ENCODE results near the gene AGAP4.
"Not testable (repeated sequence)": the region's sequence is repeated elsewhere in the genome, so short reads cannot be mapped to it uniquely, and the experiment has no call there.

Gene AGAP4

GRCh38 chr10:45847400-45847799 lies at the start of gene AGAP4:
AGAP4 (minus strand) TSS chr10:45847500; CDS start chr10:45847347, 153 bp downstream.
- not testable (repeated sequence) for FAIRE-seq

- not testable (repeated sequence) for FAIRE-seq
These were observed 43.4 kb upstream of the AGAP4 start for GRCh38 chr10:45890721-45891120.

- FAIRE-seq = not testable (repeated sequence)
These were observed 42.4 kb upstream of the AGAP4 start for GRCh38 chr10:45889539-45890230.

GRCh38 chr10:45882880-45883279 lies 35.6 kb upstream of the AGAP4 start:
- FAIRE-seq = not testable (repeated sequence)

GRCh38 chr10:45865404-45865803 lies 18.1 kb upstream of the AGAP4 start:
- FAIRE-seq = not testable (repeated sequence)

- not testable (repeated sequence) for FAIRE-seq
These were observed 17.0 kb upstream of the AGAP4 start for GRCh38 chr10:45864264-45864663.

GRCh38 chr10:45863632-45864031 lies 16.3 kb upstream of the AGAP4 start:
- FAIRE-seq = not testable (repeated sequence)

GRCh38 chr10:45857931-45858330 lies 10.6 kb upstream of the AGAP4 start:
- not testable (repeated sequence) for FAIRE-seq

GRCh38 chr10:45848467-45848866 lies 1.2 kb upstream of the AGAP4 start:
- not testable (repeated sequence) for FAIRE-seq

- not testable (repeated sequence) for FAIRE-seq
These were observed 24.4 kb downstream of the AGAP4 start for GRCh38 chr10:45822918-45823317.

- not testable (repeated sequence) for FAIRE-seq
These were observed 27.0 kb downstream of the AGAP4 start for GRCh38 chr10:45820107-45820830.

- no peak for FAIRE-seq
These were observed 27.7 kb downstream of the AGAP4 start for GRCh38 chr10:45819552-45819951.

GRCh38 chr10:45817912-45818311 lies 29.4 kb downstream of the AGAP4 start:
- no peak for FAIRE-seq

- FAIRE-seq = no peak
These were observed 30.0 kb downstream of the AGAP4 start for GRCh38 chr10:45817130-45817859.

- FAIRE-seq = not testable (repeated sequence)
These were observed 33.2 kb downstream of the AGAP4 start for GRCh38 chr10:45814146-45814545.

GRCh38 chr10:45812959-45813358 lies 34.3 kb downstream of the AGAP4 start:
- not testable (repeated sequence) for FAIRE-seq

- no peak for FAIRE-seq
These were observed 36.2 kb downstream of the AGAP4 start for GRCh38 chr10:45811075-45811474.

- no peak for FAIRE-seq
These were observed 37.5 kb downstream of the AGAP4 start for GRCh38 chr10:45809837-45810236.

- FAIRE-seq = not testable (repeated sequence)
These were observed 42.3 kb downstream of the AGAP4 start for GRCh38 chr10:45804996-45805395.

GRCh38 chr10:45803060-45804010 lies 44.0 kb downstream of the AGAP4 start:
- not testable (repeated sequence) for FAIRE-seq

- not testable (repeated sequence) for FAIRE-seq
These were observed 52.5 kb downstream of the AGAP4 start for GRCh38 chr10:45794761-45795160.

Measured in TTC549 (cell line).